ENCODE data around the gene DESI2.
"Not testable (repeated sequence)": the region's sequence is repeated elsewhere in the genome, so short reads cannot be mapped to it uniquely, and the experiment has no call there.

GRCh38 chr1:244739140-244739539 is 86.2 kb downstream of the DESI2 start:
- TF ChIP-seq CTCF (tag by site-specific recombination; IDR thresholded peaks at IDR 0.05); ZNF530 (tag by site-specific recombination; IDR thresholded peaks at IDR 0.05; ENCODE audit: low read depth); ZNF133 (tag by site-specific recombination; IDR thresholded peaks at IDR 0.05); PATZ1 (tag by site-specific recombination; IDR thresholded peaks at IDR 0.05); ZFP3 (tag by site-specific recombination; IDR thresholded peaks at IDR 0.05; ENCODE audit: low read depth); PBX3 (CRISPR knock-in tag; IDR thresholded peaks at IDR 0.05); ZNF645 (tag by site-specific recombination; IDR thresholded peaks at IDR 0.05): not testable (repeated sequence)

Measured in HEK293 (cell line).